B cell (primary cell): ENCODE results near the gene CDH2. TPM values are rescaled to one million over a fixed set of nuclear protein-coding genes. Genes with fewer than 3 reads are reported as not detected.

Source experiments
- ATAC-seq: fragments of 200-7000 bp; cut with Tn5 transposase; one replicate; pipeline ENCODE4 v1.10.0; 2021; ENCODE audit warnings: low read depth, mild to moderate bottlenecking, moderate number of reproducible peaks, moderate library complexity
- CTCF ChIA-PET: fragments of 350-600 bp; sonication (Branson Sonifier 250); formaldehyde crosslinking; loops from one replicate; lab custom pipeline; 2021; ENCODE audit warnings: antibody characterized with exemption, inconsistent platforms; lab: Charles Lee
- POLR2A ChIA-PET: fragments of 350-600 bp; sonication (Branson Sonifier 250); formaldehyde crosslinking; loops from one replicate; lab custom pipeline; 2021; ENCODE audit warnings: antibody characterized with exemption; lab: Charles Lee
- DNase-seq: peaks from one replicate; pipeline ENCODE4 v3.0.0; 2013
- H2AFZ ChIP-seq: 2 replicates; pipeline ENCODE4 v1.6.1; 2012; ENCODE audit warnings: mild to moderate bottlenecking, low read depth, low read length; ENCODE audit not compliant: insufficient read depth, poor library complexity, severe bottlenecking
- H3K27ac ChIP-seq, 2 donors: 1 replicate in 1 of 2; 2 replicates in 1 of 2; pipeline ENCODE4 v1.5.1; 2012 to 2013; ENCODE audit warnings: low read length in 2 of 2, mild to moderate bottlenecking in 2 of 2, moderate library complexity in 1 of 2
- H3K27me3 ChIP-seq, 4 experiments: fragments of 200-600 bp in 1 of 4; sonication (generic) in 1 of 4; replicated peaks in 1 of 4; 1 replicate in 2 of 4; 2 replicates in 2 of 4; pipeline versions ENCODE4 v1.6.1 to v1.7.0; 2013 to 2016; ENCODE audit warnings: low read length in 3 of 4, mild to moderate bottlenecking in 2 of 4, mixed read lengths in 1 of 4, moderate library complexity in 1 of 4; ENCODE audit not compliant: insufficient read depth in 4 of 4, control insufficient read depth in 3 of 4; ENCODE audit errors: control extremely low read depth in 1 of 4
- H3K36me3 ChIP-seq, 2 experiments: replicated peaks in 1 of 2; 1 replicate in 1 of 2; 2 replicates in 1 of 2; pipeline versions ENCODE4 v1.6.1 to v1.7.1; 2013; ENCODE audit warnings: low read length in 1 of 2; ENCODE audit not compliant: insufficient read depth in 2 of 2, control insufficient read depth in 1 of 2; ENCODE audit errors: control extremely low read depth in 1 of 2, extremely low read depth in 1 of 2
- H3K4me1 ChIP-seq, 2 donors: fragments of 200-600 bp in 1 of 2; sonication (generic) in 1 of 2; 1 replicate in 1 of 2; 2 replicates in 1 of 2; pipeline versions ENCODE4 v1.5.1 to v1.6.1; 2013 to 2017; ENCODE audit warnings: low read length in 2 of 2; ENCODE audit not compliant: control insufficient read depth in 2 of 2, insufficient read depth in 2 of 2
- H3K4me2 ChIP-seq: replicated peaks from 2 replicates; pipeline ENCODE3; 2012; ENCODE audit warnings: mild to moderate bottlenecking, low read depth, low read length; ENCODE audit not compliant: poor library complexity, severe bottlenecking
- H3K4me3 ChIP-seq, 5 experiments: fragments of 200-600 bp in 1 of 5; sonication (generic) in 1 of 5; 1 replicate in 3 of 5; 2 replicates in 2 of 5; pipeline versions ENCODE4 v1.5.1 to v1.7.0; 2011 to 2016; ENCODE audit warnings: low read length in 4 of 5, mild to moderate bottlenecking in 4 of 5, low read depth in 2 of 5, control low read depth in 1 of 5, moderate library complexity in 1 of 5; ENCODE audit not compliant: insufficient read depth in 1 of 5; ENCODE audit errors: control extremely low read depth in 1 of 5, extremely low read depth in 1 of 5
- H3K79me2 ChIP-seq: fragments of 200-600 bp; sonication (generic); one replicate; pipeline ENCODE4 v1.6.0; 2016; ENCODE audit warnings: low read length; ENCODE audit not compliant: control insufficient read depth, insufficient read depth
- H3K9ac ChIP-seq: fragments of 200-600 bp; sonication (generic); 2 replicates; pipeline ENCODE4 v1.6.1; 2017; ENCODE audit warnings: mild to moderate bottlenecking, low read length, moderate library complexity
- H3K9me3 ChIP-seq, 3 donors: one replicate each; pipeline versions ENCODE4 v1.6.1 to v1.7.1; 2013; ENCODE audit warnings: low read length in 2 of 3; ENCODE audit not compliant: control insufficient read depth in 2 of 3, insufficient read depth in 1 of 3; ENCODE audit errors: control extremely low read depth in 1 of 3
- H4K20me1 ChIP-seq: 2 replicates; pipeline ENCODE4 v1.6.0; 2012; ENCODE audit warnings: mild to moderate bottlenecking, low read length; ENCODE audit not compliant: insufficient read depth, control insufficient read depth, poor library complexity, severe bottlenecking
- H3K27ac Mint-ChIP-seq: one replicate; pipeline ENCODE4 v1.8.0; 2021; ENCODE audit warnings: mixed read lengths
- H3K27me3 Mint-ChIP-seq: one replicate; pipeline ENCODE4 v1.8.0; 2021; ENCODE audit warnings: mixed read lengths
- H3K4me1 Mint-ChIP-seq: one replicate; pipeline ENCODE4 v1.8.0; 2021; ENCODE audit warnings: mixed read lengths
- H3K4me3 Mint-ChIP-seq: one replicate; pipeline ENCODE4 v1.8.0; 2021; ENCODE audit warnings: mixed read lengths
- H3K9me3 Mint-ChIP-seq: one replicate; pipeline ENCODE4 v1.8.0; 2022; ENCODE audit warnings: mixed read lengths; ENCODE audit not compliant: insufficient read depth
- EZH2 ChIP-seq: IDR thresholded peaks from 2 replicates; pipeline ENCODE4 v1.6.1; 2012; ENCODE audit warnings: borderline replicate concordance, low read depth, mild to moderate bottlenecking, moderate library complexity, low read length; ENCODE audit not compliant: insufficient read depth, poor library complexity, severe bottlenecking
- WGBS: methylation state at CpG from one replicate; pipeline ENCODE4 v1.1.5; 2013; ENCODE audit warnings: missing lambda C conversion rate; ENCODE audit not compliant: insufficient coverage; 5-methylcytosine and 5-hydroxymethylcytosine counted together
- intact Hi-C: fragments of 100-400 bp; cut with micrococcal nuclease; formaldehyde crosslinking; loops from one replicate; pipeline ENCODE4 v1.10.0; 2022
- polyA plus RNA-seq: library from polyadenylated mRNA; depleted of rRNA; stranded (reverse); fragments of >200 nt; gene quantifications from 2 replicates; pipeline ENCODE4 v1.2.3, GENCODE V29; 2012
- total RNA-seq, 2 donors: library from RNA; stranded (reverse); fragments of 120-200 nt in 1 of 2; gene quantifications; 1 replicate in 1 of 2; 2 replicates in 1 of 2; pipeline versions ENCODE4 v1.2.3 to v1.2.4, GENCODE V29; 2013 to 2022
- TF ChIP-seq, protein P1 (sequence below): fragments of 200-600 bp; IDR thresholded peaks from one replicate; pipeline ENCODE4 v1.8.0; 2022; ENCODE audit warnings: antibody characterized with exemption, mild to moderate bottlenecking

The CDH2 gene
- total and polyA plus RNA-seq, 2 donors (not counting 1 experiment from before 2014, with no cell fraction given): not detected

DNA sequence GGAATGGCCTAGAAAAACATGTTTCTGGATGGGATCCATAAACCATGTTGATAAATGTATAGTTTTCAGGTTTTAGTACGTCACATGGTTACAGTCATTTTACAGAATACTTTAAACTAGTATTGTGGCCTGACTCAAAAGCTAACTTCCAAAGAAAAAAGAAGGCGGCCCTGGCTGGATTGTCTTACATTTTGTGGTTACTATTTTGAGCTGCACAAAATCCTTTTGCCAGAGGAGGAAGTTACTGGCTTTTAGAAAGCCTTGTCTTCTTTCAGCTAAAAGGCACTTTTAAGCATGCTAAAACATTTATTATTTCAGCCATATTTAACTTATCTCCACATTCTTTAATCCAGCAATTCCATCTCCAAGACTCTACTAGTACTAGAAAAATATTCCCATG is 227.9 kb downstream of the CDH2 start:
- Histone ChIP-seq H3K27ac (no peak overlapping the region), H3K9ac (no peak overlapping the region), H3K4me1 (no peaks in the 10 kb centered on the region), H3K4me3 (no peak overlapping the region), H3K4me2 (no peak overlapping the region), H3K9me3 (no peaks in the 10 kb centered on the region), H2AFZ (no peak overlapping the region), H3K79me2 (no peaks in the 10 kb centered on the region), H3K27me3 (no peaks in the 10 kb centered on the region), H3K36me3 (no peaks in the 10 kb centered on the region), H4K20me1 (no peaks in the 10 kb centered on the region)
- ChIA-PET POLR2A (no interaction called here), CTCF (no interaction called here)
- H3K4me3 Mint-ChIP-seq: no peak overlapping the region
- no peak for TF ChIP-seq EZH2
- TF ChIP-seq, protein P1, sequence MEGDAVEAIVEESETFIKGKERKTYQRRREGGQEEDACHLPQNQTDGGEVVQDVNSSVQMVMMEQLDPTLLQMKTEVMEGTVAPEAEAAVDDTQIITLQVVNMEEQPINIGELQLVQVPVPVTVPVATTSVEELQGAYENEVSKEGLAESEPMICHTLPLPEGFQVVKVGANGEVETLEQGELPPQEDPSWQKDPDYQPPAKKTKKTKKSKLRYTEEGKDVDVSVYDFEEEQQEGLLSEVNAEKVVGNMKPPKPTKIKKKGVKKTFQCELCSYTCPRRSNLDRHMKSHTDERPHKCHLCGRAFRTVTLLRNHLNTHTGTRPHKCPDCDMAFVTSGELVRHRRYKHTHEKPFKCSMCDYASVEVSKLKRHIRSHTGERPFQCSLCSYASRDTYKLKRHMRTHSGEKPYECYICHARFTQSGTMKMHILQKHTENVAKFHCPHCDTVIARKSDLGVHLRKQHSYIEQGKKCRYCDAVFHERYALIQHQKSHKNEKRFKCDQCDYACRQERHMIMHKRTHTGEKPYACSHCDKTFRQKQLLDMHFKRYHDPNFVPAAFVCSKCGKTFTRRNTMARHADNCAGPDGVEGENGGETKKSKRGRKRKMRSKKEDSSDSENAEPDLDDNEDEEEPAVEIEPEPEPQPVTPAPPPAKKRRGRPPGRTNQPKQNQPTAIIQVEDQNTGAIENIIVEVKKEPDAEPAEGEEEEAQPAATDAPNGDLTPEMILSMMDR: no peak
- WGBS: no CpG with 5 or more reads among the region's 2 CpGs
- intact Hi-C loops: no loop called here
- H3K4me1 Mint-ChIP-seq: no peaks in the 10 kb centered on the region
- H3K27ac Mint-ChIP-seq: no peak overlapping the region
- ATAC-seq (no peak), DNase-seq (no peak)
- H3K9me3 Mint-ChIP-seq: peaks cover 6% of the 10 kb centered on the region
- no peaks in the 10 kb centered on the region for H3K27me3 Mint-ChIP-seq

DNA sequence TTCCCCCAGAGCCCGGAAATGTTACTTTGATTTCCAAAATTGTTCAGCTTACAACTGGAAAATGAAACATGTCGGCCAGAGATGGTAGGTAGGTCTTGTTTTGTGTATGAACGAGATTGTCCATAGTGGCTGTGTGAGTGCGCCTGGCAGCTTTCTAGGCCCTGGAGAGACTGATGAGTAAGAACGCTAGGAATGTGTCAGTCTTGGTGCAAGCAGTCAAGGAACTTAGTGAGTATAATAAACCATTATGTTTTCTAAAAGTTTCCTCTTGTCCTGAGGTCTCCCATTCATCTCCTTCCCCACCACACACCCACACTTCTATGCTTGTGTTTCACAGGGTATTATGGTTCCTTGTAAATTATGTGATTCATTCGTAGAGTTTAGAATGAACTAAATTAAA is 234.2 kb downstream of the CDH2 start:
- no peaks in the 10 kb centered on the region for H3K4me1 Mint-ChIP-seq
- TF ChIP-seq, protein P1: no peak
- TF ChIP-seq EZH2: no peak
- intact Hi-C loops: no loop called here
- no CpG with 5 or more reads among the region's 6 CpGs for WGBS
- no peak overlapping the region for H3K27ac Mint-ChIP-seq
- Histone ChIP-seq H3K27ac (no peak overlapping the region), H2AFZ (no peak overlapping the region), H4K20me1 (no peaks in the 10 kb centered on the region), H3K9ac (no peak overlapping the region), H3K27me3 (no peaks in the 10 kb centered on the region), H3K4me3 (no peak overlapping the region), H3K79me2 (no peaks in the 10 kb centered on the region), H3K4me1 (no peaks in the 10 kb centered on the region), H3K4me2 (no peak overlapping the region), H3K36me3 (no peaks in the 10 kb centered on the region), H3K9me3 (no peaks in the 10 kb centered on the region)
- POLR2A ChIA-PET: no interaction called here
- peaks cover 6% of the 10 kb centered on the region for H3K9me3 Mint-ChIP-seq
- no peak for ATAC-seq
- CTCF ChIA-PET: no interaction called here
- no peak overlapping the region for H3K4me3 Mint-ChIP-seq
- H3K27me3 Mint-ChIP-seq: no peaks in the 10 kb centered on the region
- DNase-seq: no peak
